ENCODE measurements around the gene RTRAF. TPM values are rescaled to one million over a fixed set of nuclear protein-coding genes. Genes with fewer than 3 reads are reported as not detected.

The RTRAF gene
- 10 to 100 TPM; 15.7 to 48.3 (median 36.1) TPM for total RNA-seq

DNA sequence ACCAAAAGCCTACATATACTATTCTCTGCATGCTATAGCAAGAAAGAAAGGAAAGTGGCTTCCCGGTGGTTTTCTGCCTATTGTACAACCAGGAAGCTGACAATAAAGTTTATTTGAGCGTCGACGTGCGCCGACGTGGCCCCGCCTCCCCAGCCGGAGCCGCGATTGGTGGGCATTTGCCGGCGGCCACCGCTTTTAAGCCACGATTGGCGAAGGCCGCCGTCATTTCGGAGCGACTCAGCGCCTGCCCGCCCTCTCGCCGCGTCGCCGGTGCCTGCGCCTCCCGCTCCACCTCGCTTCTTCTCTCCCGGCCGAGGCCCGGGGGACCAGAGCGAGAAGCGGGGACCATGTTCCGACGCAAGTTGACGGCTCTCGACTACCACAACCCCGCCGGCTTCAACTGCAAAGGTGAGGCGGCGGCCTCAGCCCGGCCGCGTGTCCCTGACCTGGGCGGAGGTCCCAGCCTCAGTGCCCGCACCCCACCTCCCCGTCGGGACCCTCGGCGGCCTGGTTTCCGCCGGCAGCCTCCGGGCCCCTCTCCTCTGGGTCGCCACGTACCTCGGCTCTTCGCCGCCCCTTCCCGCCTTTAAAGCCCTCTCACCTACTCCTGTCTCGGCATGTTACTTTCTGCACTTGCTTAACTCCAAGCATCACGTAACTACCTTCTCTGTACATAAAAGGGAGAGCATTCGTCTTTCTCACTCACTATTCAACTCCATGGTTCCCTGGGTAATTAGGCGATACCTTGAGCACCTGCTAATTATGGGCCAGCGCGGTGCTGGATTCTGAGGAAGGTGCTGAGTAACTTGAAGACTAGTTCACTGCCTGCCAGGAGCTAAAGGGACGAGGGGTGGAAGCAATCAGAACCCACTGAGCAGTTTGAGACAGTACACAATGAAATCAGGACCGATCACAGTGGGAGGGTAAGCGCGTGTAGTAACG is at the start of gene RTRAF:
Gene RTRAF, plus strand, starts transcription at position 254 of the 942 bp plus-strand sequence. Its CDS starts 94 bp downstream, at position 348.
- no peaks in the 10 kb centered on the region for H3K9me3 ChIP-seq
- TF ChIP-seq POLR2A (IDR thresholded peaks at IDR 0.05), result peak; percentile 66 to 87
- TF ChIP-seq, protein P1, sequence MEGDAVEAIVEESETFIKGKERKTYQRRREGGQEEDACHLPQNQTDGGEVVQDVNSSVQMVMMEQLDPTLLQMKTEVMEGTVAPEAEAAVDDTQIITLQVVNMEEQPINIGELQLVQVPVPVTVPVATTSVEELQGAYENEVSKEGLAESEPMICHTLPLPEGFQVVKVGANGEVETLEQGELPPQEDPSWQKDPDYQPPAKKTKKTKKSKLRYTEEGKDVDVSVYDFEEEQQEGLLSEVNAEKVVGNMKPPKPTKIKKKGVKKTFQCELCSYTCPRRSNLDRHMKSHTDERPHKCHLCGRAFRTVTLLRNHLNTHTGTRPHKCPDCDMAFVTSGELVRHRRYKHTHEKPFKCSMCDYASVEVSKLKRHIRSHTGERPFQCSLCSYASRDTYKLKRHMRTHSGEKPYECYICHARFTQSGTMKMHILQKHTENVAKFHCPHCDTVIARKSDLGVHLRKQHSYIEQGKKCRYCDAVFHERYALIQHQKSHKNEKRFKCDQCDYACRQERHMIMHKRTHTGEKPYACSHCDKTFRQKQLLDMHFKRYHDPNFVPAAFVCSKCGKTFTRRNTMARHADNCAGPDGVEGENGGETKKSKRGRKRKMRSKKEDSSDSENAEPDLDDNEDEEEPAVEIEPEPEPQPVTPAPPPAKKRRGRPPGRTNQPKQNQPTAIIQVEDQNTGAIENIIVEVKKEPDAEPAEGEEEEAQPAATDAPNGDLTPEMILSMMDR (IDR thresholded peaks at IDR 0.05), result peak in 1 of 6 experiments; percentile 10
- DNase-seq, result peak; percentile 88 to 97 (median 96)
- H3K27ac ChIP-seq, result peak within 1 kb of the TSS; percentile 81 to 93 (median 86)
- peaks cover 0 to 28% (median 0%) of the 10 kb centered on the region in 3 donors for H3K36me3 ChIP-seq
- H3K4me1 ChIP-seq, result peaks cover 0 to 12% (median 0%) of the 10 kb centered on the region in 4 donors
- no peaks in the 10 kb centered on the region for H3K27me3 ChIP-seq
- H3K4me3 ChIP-seq, result peak within 1 kb of the TSS; percentile 74 to 99 (median 84)

DNA sequence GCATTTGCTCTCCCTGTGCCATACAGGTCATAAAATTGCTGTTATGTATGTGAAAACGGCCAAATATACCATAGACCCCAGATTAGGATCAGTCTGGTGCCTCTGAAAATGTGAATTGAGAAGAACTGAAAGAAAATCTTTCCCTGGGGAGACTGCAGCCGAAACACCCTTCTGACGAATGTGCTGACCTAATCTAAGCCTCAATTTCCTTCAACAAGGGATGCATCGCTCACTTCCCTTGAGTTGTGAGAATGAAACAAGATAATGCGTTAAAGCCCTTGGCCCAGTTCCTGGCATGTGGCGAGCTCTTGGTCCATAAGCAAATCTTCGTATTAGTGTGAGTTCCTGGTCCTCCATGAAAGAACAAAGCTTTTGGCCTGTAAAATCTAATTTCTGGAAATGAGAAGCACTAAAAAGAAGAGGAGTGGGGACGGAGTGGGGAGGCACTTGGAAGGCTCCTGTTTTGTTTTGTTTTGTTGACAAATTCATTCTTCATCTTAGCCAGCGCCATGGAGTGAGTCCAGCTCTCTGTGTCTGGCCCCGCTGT is 49.5 kb upstream of the RTRAF start:
- H3K27ac ChIP-seq, result no peak overlapping the region
- H3K4me1 ChIP-seq, result no peaks in the 10 kb centered on the region
- H3K36me3 ChIP-seq, result no peaks in the 10 kb centered on the region
- no peak for DNase-seq
- H3K9me3 ChIP-seq, result no peaks in the 10 kb centered on the region
- no peak for TF ChIP-seq POLR2A (IDR thresholded peaks at IDR 0.05)
- TF ChIP-seq, protein P1 (IDR thresholded peaks at IDR 0.05), result no peak
- H3K4me3 ChIP-seq, result no peak overlapping the region
- no peaks in the 10 kb centered on the region for H3K27me3 ChIP-seq

DNA sequence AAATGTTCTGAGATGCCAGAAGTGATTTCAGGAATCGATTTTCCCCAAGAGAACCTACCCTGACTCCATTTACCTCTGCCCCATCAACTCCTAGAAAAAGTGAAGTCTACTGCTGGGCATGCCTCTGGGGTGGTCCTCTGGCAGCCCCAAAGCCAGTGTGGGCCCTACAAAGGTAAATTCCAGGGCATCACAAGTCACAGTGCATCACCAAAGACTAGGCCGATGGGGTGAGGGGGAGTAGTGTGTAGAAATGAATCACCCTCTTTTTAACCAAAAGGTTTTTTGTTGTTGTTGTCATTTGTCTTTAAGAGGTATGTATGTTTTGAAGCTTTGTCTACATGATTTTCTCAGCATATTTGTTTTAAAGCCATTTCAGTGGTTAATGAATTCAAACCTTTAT is 46.4 kb upstream of the RTRAF start:
- TF ChIP-seq, protein P1 (IDR thresholded peaks at IDR 0.05), result no peak
- TF ChIP-seq POLR2A (IDR thresholded peaks at IDR 0.05), result no peak
- Histone ChIP-seq H3K27me3 (no peaks in the 10 kb centered on the region), H3K4me1 (no peaks in the 10 kb centered on the region), H3K27ac (no peak overlapping the region), H3K4me3 (no peak overlapping the region), H3K36me3 (no peaks in the 10 kb centered on the region), H3K9me3 (no peaks in the 10 kb centered on the region)
- no peak for DNase-seq

DNA sequence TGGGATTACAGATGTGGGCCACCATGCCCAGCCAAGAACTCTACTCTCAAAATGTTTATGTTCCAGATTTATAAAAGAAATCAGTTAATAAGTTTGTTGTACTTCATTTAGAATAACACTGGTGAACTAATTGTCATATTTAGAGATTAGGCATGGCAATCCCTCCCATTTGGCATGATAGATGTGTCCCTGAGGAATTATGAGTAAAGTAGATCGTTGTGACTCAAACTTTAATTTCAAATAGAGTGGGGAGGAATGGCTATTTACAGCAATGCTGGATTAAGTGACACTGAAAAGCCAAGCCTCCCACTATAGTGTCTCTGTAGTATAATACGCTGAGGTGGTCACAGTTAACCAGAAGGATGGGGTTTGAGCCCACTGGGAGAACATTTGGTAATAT is 39.3 kb upstream of the RTRAF start:
- no peak overlapping the region for H3K27ac ChIP-seq

DNA sequence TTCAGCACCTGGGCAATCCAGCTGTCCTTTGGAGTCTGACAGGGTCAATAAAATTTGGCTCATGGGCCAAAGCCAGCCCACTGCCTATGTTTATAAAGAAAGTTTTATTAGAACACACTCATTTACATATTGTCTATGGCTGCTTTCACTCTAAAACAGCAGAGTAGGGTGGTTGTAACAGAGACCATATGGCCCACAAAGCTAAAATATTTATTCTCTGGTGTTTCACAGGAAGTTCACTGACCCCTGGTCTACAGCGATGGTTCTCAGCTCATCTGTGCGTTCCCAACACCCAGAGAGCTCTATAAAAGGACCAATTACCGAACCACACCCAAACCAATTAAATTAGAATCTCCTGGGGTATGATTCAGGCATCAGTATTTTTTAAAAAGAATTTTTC is 37.7 kb upstream of the RTRAF start:
- DNase-seq, result no peak
- Histone ChIP-seq H3K9me3 (no peaks in the 10 kb centered on the region), H3K4me3 (no peak overlapping the region), H3K36me3 (no peaks in the 10 kb centered on the region), H3K27me3 (no peaks in the 10 kb centered on the region), H3K27ac (no peak overlapping the region), H3K4me1 (no peaks in the 10 kb centered on the region)
- TF ChIP-seq POLR2A (IDR thresholded peaks at IDR 0.05), result no peak
- TF ChIP-seq, protein P1 (IDR thresholded peaks at IDR 0.05), result no peak

More for the DNA sequence above, 39.3 kb upstream of the RTRAF start:
- Histone ChIP-seq H3K4me3 (no peak overlapping the region), H3K27me3 (no peaks in the 10 kb centered on the region), H3K4me1 (no peaks in the 10 kb centered on the region), H3K9me3 (no peaks in the 10 kb centered on the region), H3K36me3 (no peaks in the 10 kb centered on the region)
- TF ChIP-seq POLR2A (IDR thresholded peaks at IDR 0.05), result no peak
- TF ChIP-seq, protein P1 (IDR thresholded peaks at IDR 0.05), result no peak
- no peak for DNase-seq
